SK-N-DZ (cell line): Measurements from ENCODE around the gene EXOSC5.
"Not testable (repeated sequence)": the region's sequence is repeated elsewhere in the genome, so short reads cannot be mapped to it uniquely, and the experiment has no call there.

Experiments
- DNase-seq: peaks from one replicate; pipeline ENCODE4 v3.0.0-alpha.2; 2015; ENCODE audit warnings: low spot score
- small RNA-seq, 2 experiments: library from RNA; depleted of rRNA; stranded (forward); fragments of <200 nt; gene quantifications; one replicate each; pipeline ENCODE3, GENCODE V24; 2014

Gene EXOSC5

GRCh38 chr19:41350735-41351338, 46.3 kb downstream of the EXOSC5 start:
- no peak for DNase-seq

GRCh38 chr19:41346916-41347315, 50.2 kb downstream of the EXOSC5 start:
- DNase-seq = not testable (repeated sequence)

- DNase-seq = no peak
Observed at GRCh38 chr19:41344162-41344561, 53.0 kb downstream of the EXOSC5 start.

- DNase-seq = no peak
Observed at GRCh38 chr19:41341669-41342490, 55.3 kb downstream of the EXOSC5 start.

DNA sequence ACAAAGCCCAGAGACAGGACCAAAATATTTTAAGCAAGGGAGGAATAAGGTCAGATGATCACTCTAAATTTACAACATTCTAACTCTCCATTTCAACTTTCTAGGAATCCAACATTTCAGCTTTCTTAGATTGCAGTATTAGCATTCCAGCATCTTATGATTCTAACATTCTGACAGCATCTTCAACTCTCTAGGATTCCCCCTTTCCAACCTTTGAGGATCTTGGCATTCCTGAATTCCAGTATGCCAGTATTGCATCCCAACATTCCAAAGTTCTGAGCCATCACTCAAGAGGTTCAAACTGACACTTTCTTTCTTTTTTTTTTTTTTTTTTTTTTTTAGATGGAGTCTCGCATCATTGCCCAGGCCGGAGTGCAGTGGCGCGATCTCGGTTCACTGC, 57.2 kb downstream of the EXOSC5 start:
- no peak for DNase-seq

Small RNAs within 50 kb of the gene (small RNA-seq; reads per million reads assigned to genes)
- 0 reads per million in 2 experiments for gene RF00017
